K562 (cell line): ENCODE measurements around the gene CST9L. TPM values are rescaled to one million over a fixed set of nuclear protein-coding genes. Genes with fewer than 3 reads are reported as not detected.

Source experiments
- ATAC-seq: fragments of 200-7000 bp; cut with Tn5 transposase; 3 replicates; pipeline ENCODE4 v1.9.1; 2020; ENCODE audit warnings: moderate library complexity
- BruUV-seq: library from RNA; stranded (reverse); fragments of 400-500 nt; replicated peaks from 2 replicates; lab custom pipeline; 2021; lab: Mats Ljungman, UMichigan
- CTCF ChIA-PET: fragments of 300-600 bp; formaldehyde crosslinking; extraction: SDS; loops from one replicate; lab custom pipeline; 2021; ENCODE audit warnings: low intra/inter-chr PET ratio; lab: Yijun Ruan, JAX
- POLR2A ChIA-PET: fragments of 300-600, 350-650 bp; sonication (Branson Sonifier 250); formaldehyde crosslinking; extraction: SDS; loops from one replicate; lab custom pipeline; 2021; ENCODE audit warnings: antibody characterized with exemption, inconsistent platforms; lab: Yijun Ruan, JAX
- DNase-seq, 4 experiments: peaks; one replicate each; pipeline versions ENCODE4 v3.0.0 to v3.0.0-alpha.2; 2011 to 2018; ENCODE audit warnings: low spot score in 3 of 4, mixed read lengths in 3 of 4; ENCODE audit errors: extremely low read depth in 1 of 4
- FAIRE-seq: peaks from 2 replicates; lab custom pipeline; 2011; peaks lifted over from hg19 to GRCh38; lab: Jason Lieb, UNC
- H2AFZ ChIP-seq: 2 replicates; pipeline ENCODE4 v1.6.0; 2011; ENCODE audit warnings: low read depth, low read length, control low read depth, inconsistent platforms
- H3K27ac ChIP-seq: fragments of 200-600 bp; 3 replicates; pipeline ENCODE4 v1.8.0; 2011; ENCODE audit warnings: low read depth, mild to moderate bottlenecking, control low read depth, inconsistent platforms, low read length, moderate library complexity, mixed read lengths; ENCODE audit errors: extremely low read depth
- H3K27me3 ChIP-seq, 2 experiments: fragments of 300-600 bp in 1 of 2; 2 replicates in 1 of 2; 3 replicates in 1 of 2; pipeline versions ENCODE4 v1.6.0 to v1.8.0; 2011; ENCODE audit warnings: inconsistent platforms in 2 of 2, low read length in 2 of 2, mild to moderate bottlenecking in 1 of 2, mixed read lengths in 1 of 2, moderate library complexity in 1 of 2; ENCODE audit not compliant: control insufficient read depth in 2 of 2, insufficient read depth in 2 of 2
- H3K36me3 ChIP-seq: fragments of 300-600 bp; 3 replicates; pipeline ENCODE4 v1.8.0; 2011; ENCODE audit warnings: mild to moderate bottlenecking, low read length, inconsistent platforms; ENCODE audit not compliant: control insufficient read depth, insufficient read depth
- H3K4me1 ChIP-seq, 2 experiments: fragments of 200-600 bp in 1 of 2; replicated peaks in 1 of 2; 2 replicates in 1 of 2; 3 replicates in 1 of 2; pipeline versions ENCODE4 v1.5.1 to v1.8.0; 2011; ENCODE audit warnings: inconsistent platforms in 2 of 2, low read length in 2 of 2, mild to moderate bottlenecking in 1 of 2, mixed read lengths in 1 of 2, moderate library complexity in 1 of 2; ENCODE audit not compliant: control insufficient read depth in 2 of 2, insufficient read depth in 2 of 2
- H3K4me2 ChIP-seq: 2 replicates; pipeline ENCODE4 v1.6.1; 2011; ENCODE audit warnings: low read length, control low read depth, inconsistent platforms, mixed read lengths; ENCODE audit not compliant: insufficient read depth
- H3K4me3 ChIP-seq: fragments of 200-600 bp; sonication (generic), shearing (Covaris generic); 2 replicates; pipeline ENCODE4 v1.5.1; 2016; ENCODE audit warnings: control low read depth, inconsistent platforms
- H3K79me2 ChIP-seq: fragments of 200-600 bp; 3 replicates; pipeline ENCODE4 v1.8.0; 2011; ENCODE audit warnings: low read length, inconsistent platforms; ENCODE audit not compliant: control insufficient read depth, insufficient read depth
- H3K9ac ChIP-seq, 2 experiments: 2 replicates each; pipeline versions ENCODE4 v1.6.0 to v1.6.1; 2011; ENCODE audit warnings: low read depth in 2 of 2, low read length in 2 of 2, control low read depth in 1 of 2, inconsistent platforms in 1 of 2, mild to moderate bottlenecking in 1 of 2, mixed read lengths in 1 of 2; ENCODE audit not compliant: insufficient read depth in 1 of 2
- H3K9me1 ChIP-seq: one replicate; pipeline ENCODE4 v1.6.0; 2011; ENCODE audit warnings: inconsistent platforms, mild to moderate bottlenecking, low read length, moderate library complexity; ENCODE audit not compliant: control insufficient read depth, insufficient read depth
- H3K9me3 ChIP-seq: replicated peaks from 2 replicates; pipeline ENCODE4 v1.5.1; 2011; ENCODE audit warnings: low read depth, low read length, inconsistent platforms; ENCODE audit not compliant: control insufficient read depth, insufficient read depth
- H4K20me1 ChIP-seq: replicated peaks from 2 replicates; pipeline ENCODE4 v1.6.1; 2011; ENCODE audit warnings: low read length, inconsistent platforms, mixed read lengths; ENCODE audit not compliant: control insufficient read depth, insufficient read depth
- CHCHD3 ChIP-seq: fragments of 250-450 bp; sonication (Bioruptor Pico); IDR thresholded peaks from 2 replicates; pipeline ENCODE4 v2.1.2; 2022; ENCODE audit warnings: mild to moderate bottlenecking
- FOXJ3 ChIP-seq: sonication (generic); formaldehyde crosslinking; IDR thresholded peaks from 2 replicates; pipeline ENCODE4 v1.4.0; 2020; ENCODE audit warnings: mild to moderate bottlenecking, missing genetic modification reagents
- KLF10 ChIP-seq: fragments of 250-450 bp; sonication (Bioruptor Pico); IDR thresholded peaks from 2 replicates; pipeline ENCODE4 v1.6.1; 2021; ENCODE audit warnings: matching md5 sums
- MECOM ChIP-seq: fragments of 250-450 bp; sonication (Bioruptor Pico); IDR thresholded peaks from 2 replicates; pipeline ENCODE4 v1.8.0; 2022; ENCODE audit warnings: inconsistent platforms
- POLR2AphosphoS5 ChIP-seq: IDR thresholded peaks from 2 replicates; pipeline ENCODE4 v1.6.1; 2011; ENCODE audit warnings: mild to moderate bottlenecking, low read depth, low read length, moderate library complexity; ENCODE audit not compliant: control insufficient read depth, insufficient read depth
- TEAD4 ChIP-seq, 2 experiments: sonication (generic) in 1 of 2; formaldehyde crosslinking in 1 of 2; IDR thresholded peaks; 2 replicates each; pipeline versions ENCODE4 v1.6.1 to v1.8.0; 2012 to 2022; ENCODE audit warnings: borderline replicate concordance in 1 of 2, inconsistent platforms in 1 of 2, low read length in 1 of 2, mild to moderate bottlenecking in 1 of 2, missing genetic modification reagents in 1 of 2
- ZNF174 ChIP-seq: fragments of 250-450 bp; sonication (Bioruptor Pico); IDR thresholded peaks from 2 replicates; pipeline ENCODE4 v1.4.0; 2020; ENCODE audit warnings: mild to moderate bottlenecking
- ZNF785 ChIP-seq: fragments of 250-450 bp; sonication (Bioruptor Pico); IDR thresholded peaks from 2 replicates; pipeline ENCODE4 v1.4.0; 2020; ENCODE audit warnings: mild to moderate bottlenecking
- WGBS: fragments of 100-300 bp; shearing (Covaris generic); methylation state at CpG from one replicate; pipeline ENCODE4 v1.1.6; 2016; ENCODE audit warnings: low coverage, mixed read lengths; ENCODE audit not compliant: insufficient coverage; ENCODE audit errors: missing lambda C conversion rate; 5-methylcytosine and 5-hydroxymethylcytosine counted together
- in situ Hi-C: fragments of 300-500 bp; cut with MboI; formaldehyde crosslinking; loops from 4 replicates; pipeline ENCODE4 v1.15.0; 2018; ENCODE audit warnings: inconsistent platforms, mixed read lengths
- intact Hi-C: fragments of 100-400 bp; cut with micrococcal nuclease; formaldehyde crosslinking; loops from 2 replicates; pipeline ENCODE4 v1.14.2; 2022
- polyA plus RNA-seq, 8 experiments: library from polyadenylated mRNA; depleted of rRNA in 4 of 8; stranded (reverse) in 5 of 8; unstranded in 3 of 8; fragments of >200 nt; fragmentation: Nextera tagmentation in 2 of 8; fragmentation: Illumina TruSeq in 1 of 8; extraction: Ambion mirVana in 2 of 8; extraction: Trizol in 1 of 8; gene quantifications; 2 replicates each; pipeline versions ENCODE4 v1.2.1 to v1.2.3, GENCODE V29; 2011 to 2014; ENCODE audit warnings: inconsistent platforms in 1 of 8, missing spikeins in 1 of 8
- total RNA-seq, 7 experiments: library from RNA; depleted of rRNA in 6 of 7; stranded (reverse); fragments of >200 nt in 6 of 7; fragmentation: Illumina TruSeq in 2 of 7; extraction: Trizol in 2 of 7; gene quantifications; 2 replicates each; pipeline versions ENCODE4 v1.2.1 to v1.2.3, GENCODE V29; 2011 to 2021; ENCODE audit warnings: low replicate concordance in 1 of 7
- TF ChIP-seq, protein P1 (sequence below): fragments of 450-650 bp; IDR thresholded peaks from 2 replicates; pipeline ENCODE4 v1.6.1; 2016; ENCODE audit warnings: low read depth, mild to moderate bottlenecking, moderate library complexity
- TF ChIP-seq, protein P2 (sequence below): sonication (generic); formaldehyde crosslinking; IDR thresholded peaks from 2 replicates; pipeline ENCODE4 v1.8.1; 2022; ENCODE audit warnings: missing genetic modification reagents
- TF ChIP-seq, protein P3 (sequence below): fragments of 250-450 bp; sonication (Bioruptor Pico); IDR thresholded peaks from 2 replicates; pipeline ENCODE4 v1.5.1; 2021; ENCODE audit warnings: mild to moderate bottlenecking

Gene CST9L
- total and polyA plus RNA-seq, 9 of the 15 experiments (the other 6 are each of a cell fraction or from before 2014, with no cell fraction given) = not detected

DNA sequence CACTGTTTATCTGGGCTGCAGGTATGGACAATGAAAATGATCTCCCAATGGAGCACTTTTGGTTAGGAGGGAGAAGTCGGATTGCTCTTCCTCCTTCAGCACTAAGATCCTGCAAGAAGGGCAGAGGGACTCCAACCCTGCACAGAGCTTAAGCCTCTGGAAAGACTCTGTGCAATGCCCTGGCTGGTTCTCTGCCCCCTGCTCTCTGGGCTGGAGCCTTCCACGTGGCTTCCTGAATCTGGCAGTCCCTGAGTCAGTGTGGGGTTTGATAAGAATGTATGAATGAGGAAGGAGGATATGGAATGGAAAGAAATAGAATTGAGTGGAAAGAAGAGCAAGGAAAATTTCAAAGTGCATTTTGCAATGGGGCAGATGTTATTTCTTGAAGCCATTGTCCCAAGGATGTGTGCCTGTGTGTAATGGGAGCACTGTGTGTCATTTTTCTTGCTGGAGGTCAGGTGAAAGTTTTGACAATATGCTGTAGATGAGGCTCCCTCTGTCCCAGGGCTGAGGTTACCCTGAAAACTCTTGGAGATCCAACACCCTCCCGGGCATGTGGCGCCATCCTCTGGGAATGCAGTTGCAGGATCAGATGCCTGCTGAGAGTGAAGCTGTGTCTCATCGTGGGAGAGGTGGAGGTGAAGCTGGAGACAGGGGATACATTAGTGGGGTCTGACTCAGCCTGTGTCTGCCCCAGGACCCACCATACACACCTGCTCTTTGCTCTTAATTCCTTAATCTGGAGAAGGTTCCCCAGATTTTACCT, 16.3 kb upstream of the CST9L start:
- Histone ChIP-seq H3K4me2 (no peak overlapping the region), H3K9me3 (no peaks in the 10 kb centered on the region), H3K79me2 (no peaks in the 10 kb centered on the region), H3K4me1 (peaks cover 2 to 6% of the 10 kb centered on the region in 2 experiments; a peak in 3 of 5 replicates), H3K36me3 (no peaks in the 10 kb centered on the region), H3K27me3 (no peaks in the 10 kb centered on the region), H3K4me3 (no peak overlapping the region), H2AFZ (no peak overlapping the region), H3K9ac (no peak overlapping the region), H3K9me1 (no peaks in the 10 kb centered on the region), H3K27ac (no peak overlapping the region), H4K20me1 (no peaks in the 10 kb centered on the region)
- no peak for DNase-seq
- no TSS peak for BruUV-seq
- intact Hi-C loops (no loop called here), in situ Hi-C loops (no loop called here)
- CTCF ChIA-PET = no interaction called here
- FAIRE-seq = no peak
- POLR2A ChIA-PET = no interaction called here
- TF ChIP-seq ZNF174 (CRISPR knock-in tag) = no peak
- no peak for TF ChIP-seq ZNF785 (CRISPR knock-in tag)
- TF ChIP-seq FOXJ3 (CRISPR knock-in tag) = no peak
- no peak for TF ChIP-seq KLF10 (CRISPR knock-in tag)
- no peak for TF ChIP-seq CHCHD3
- TF ChIP-seq, protein P1, sequence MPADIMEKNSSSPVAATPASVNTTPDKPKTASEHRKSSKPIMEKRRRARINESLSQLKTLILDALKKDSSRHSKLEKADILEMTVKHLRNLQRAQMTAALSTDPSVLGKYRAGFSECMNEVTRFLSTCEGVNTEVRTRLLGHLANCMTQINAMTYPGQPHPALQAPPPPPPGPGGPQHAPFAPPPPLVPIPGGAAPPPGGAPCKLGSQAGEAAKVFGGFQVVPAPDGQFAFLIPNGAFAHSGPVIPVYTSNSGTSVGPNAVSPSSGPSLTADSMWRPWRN = no peak
- TF ChIP-seq, protein P2, sequence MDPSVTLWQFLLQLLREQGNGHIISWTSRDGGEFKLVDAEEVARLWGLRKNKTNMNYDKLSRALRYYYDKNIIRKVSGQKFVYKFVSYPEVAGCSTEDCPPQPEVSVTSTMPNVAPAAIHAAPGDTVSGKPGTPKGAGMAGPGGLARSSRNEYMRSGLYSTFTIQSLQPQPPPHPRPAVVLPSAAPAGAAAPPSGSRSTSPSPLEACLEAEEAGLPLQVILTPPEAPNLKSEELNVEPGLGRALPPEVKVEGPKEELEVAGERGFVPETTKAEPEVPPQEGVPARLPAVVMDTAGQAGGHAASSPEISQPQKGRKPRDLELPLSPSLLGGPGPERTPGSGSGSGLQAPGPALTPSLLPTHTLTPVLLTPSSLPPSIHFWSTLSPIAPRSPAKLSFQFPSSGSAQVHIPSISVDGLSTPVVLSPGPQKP (CRISPR knock-in tag) = no peak
- TF ChIP-seq, protein P3, sequence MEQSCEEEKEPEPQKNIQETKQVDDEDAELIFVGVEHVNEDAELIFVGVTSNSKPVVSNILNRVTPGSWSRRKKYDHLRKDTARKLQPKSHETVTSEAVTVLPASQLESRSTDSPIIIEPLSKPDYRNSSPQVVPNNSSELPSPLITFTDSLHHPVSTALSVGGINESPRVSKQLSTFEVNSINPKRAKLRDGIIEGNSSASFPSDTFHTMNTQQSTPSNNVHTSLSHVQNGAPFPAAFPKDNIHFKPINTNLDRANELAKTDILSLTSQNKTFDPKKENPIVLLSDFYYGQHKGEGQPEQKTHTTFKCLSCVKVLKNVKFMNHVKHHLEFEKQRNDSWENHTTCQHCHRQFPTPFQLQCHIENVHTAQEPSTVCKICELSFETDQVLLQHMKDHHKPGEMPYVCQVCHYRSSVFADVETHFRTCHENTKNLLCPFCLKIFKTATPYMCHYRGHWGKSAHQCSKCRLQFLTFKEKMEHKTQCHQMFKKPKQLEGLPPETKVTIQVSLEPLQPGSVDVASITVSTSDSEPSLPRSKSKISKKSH (CRISPR knock-in tag) = no peak
- no peak for TF ChIP-seq TEAD4 (IDR thresholded peaks at IDR 0.05; ENCODE audit: low read length)
- TF ChIP-seq TEAD4 (CRISPR knock-in tag; IDR thresholded peaks at IDR 0.05; ENCODE audit: borderline replicate concordance) = no peak
- no peak for TF ChIP-seq POLR2AphosphoS5
- TF ChIP-seq MECOM (CRISPR knock-in tag) = no peak
- ATAC-seq = no peak
- 0% methylated on average over 4 of the region's 5 CpGs for WGBS
